Mucosa of rectum (tissue), 2 donors: ENCODE measurements around the gene TBC1D9B.
A peak's percentile ranks its signal among the peaks of the same experiment; 100 is the strongest.

Experiments
- H3K27ac ChIP-seq, 2 donors: one replicate each; pipeline ENCODE4 v1.7.0; 2013; ENCODE audit warnings: inconsistent platforms in 2 of 2, low read depth in 2 of 2, low read length in 2 of 2
- H3K27me3 ChIP-seq, 2 donors: one replicate each; pipeline ENCODE4 v1.7.0; 2013; ENCODE audit warnings: low read length in 2 of 2; ENCODE audit not compliant: control insufficient read depth in 2 of 2, insufficient read depth in 2 of 2
- H3K36me3 ChIP-seq, 2 donors: one replicate each; pipeline ENCODE4 v1.7.0; 2013; ENCODE audit warnings: low read length in 2 of 2; ENCODE audit not compliant: control insufficient read depth in 2 of 2, insufficient read depth in 2 of 2
- H3K4me1 ChIP-seq, 2 donors: one replicate each; pipeline ENCODE4 v1.7.0; 2013; ENCODE audit warnings: low read length in 2 of 2, mild to moderate bottlenecking in 1 of 2; ENCODE audit not compliant: control insufficient read depth in 2 of 2, insufficient read depth in 2 of 2
- H3K4me3 ChIP-seq, 2 donors: one replicate each; pipeline ENCODE4 v1.7.0; 2013; ENCODE audit warnings: low read length in 2 of 2
- H3K9ac ChIP-seq, 2 donors: one replicate each; pipeline ENCODE4 v1.7.0; 2013; ENCODE audit warnings: low read length in 2 of 2, low read depth in 1 of 2, mild to moderate bottlenecking in 1 of 2
- H3K9me3 ChIP-seq, 2 donors: one replicate each; pipeline ENCODE4 v1.7.0; 2013; ENCODE audit warnings: low read length in 2 of 2; ENCODE audit not compliant: control insufficient read depth in 2 of 2
- donor health status: healthy.
- donor health status: Normal muscosa, but diverticular disease.

TBC1D9B gene

DNA sequence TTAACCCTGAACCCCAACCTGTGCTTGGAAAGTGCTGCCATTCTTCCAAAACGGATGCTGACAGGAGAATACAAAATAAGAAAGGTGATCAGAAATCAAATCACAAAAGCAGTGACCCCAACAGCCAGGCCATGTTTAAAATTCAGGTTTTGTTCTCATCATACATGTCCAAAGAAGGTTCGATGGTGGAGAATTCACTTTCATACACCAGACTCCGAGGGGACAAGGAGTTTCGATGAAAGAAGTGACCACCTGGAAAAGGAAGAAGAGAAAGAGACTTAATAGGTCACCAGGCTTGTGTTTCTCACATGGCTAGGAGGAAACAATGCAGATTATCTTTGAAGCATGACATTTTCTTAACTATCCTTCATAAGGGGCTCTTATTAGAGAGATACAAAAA is 12.5 kb upstream of the TBC1D9B start:
- no peak overlapping the region for H3K4me3 ChIP-seq
- H3K27me3 ChIP-seq = no peaks in the 10 kb centered on the region
- H3K9me3 ChIP-seq = no peaks in the 10 kb centered on the region
- no peaks in the 10 kb centered on the region for H3K36me3 ChIP-seq
- no peaks in the 10 kb centered on the region for H3K4me1 ChIP-seq
- H3K27ac ChIP-seq = no peak overlapping the region
- H3K9ac ChIP-seq = no peak overlapping the region

DNA sequence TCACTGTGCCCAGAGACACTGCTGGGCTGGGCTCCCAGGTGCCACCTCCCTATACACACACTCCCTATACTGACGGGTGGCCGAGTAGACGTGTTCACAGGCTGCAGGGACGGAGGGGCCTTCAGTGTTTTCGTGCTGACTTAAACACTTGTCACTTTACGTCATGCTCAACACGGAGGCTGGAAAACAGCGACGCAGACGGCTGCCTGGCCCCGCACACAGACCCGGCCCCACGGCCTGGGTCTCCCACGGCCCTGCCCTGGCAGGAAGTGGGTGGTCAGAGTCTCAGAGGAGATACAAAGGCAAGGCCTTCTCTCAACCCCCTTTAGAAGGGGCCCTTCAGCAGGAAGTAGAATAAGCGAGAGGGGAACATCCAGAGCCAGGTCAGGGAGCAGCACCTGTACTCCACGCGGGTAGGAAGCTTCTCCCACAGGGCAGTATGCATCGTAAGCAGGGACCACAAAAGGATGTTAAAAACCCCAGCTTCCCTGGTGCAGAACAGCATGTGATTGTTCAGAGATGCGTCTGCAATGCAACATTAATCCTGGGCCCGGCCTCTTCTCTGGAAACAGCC is 11.9 kb upstream of the TBC1D9B start:
- H3K4me3 ChIP-seq = no peak overlapping the region
- no peaks in the 10 kb centered on the region for H3K36me3 ChIP-seq
- no peak overlapping the region for H3K27ac ChIP-seq
- no peaks in the 10 kb centered on the region for H3K9me3 ChIP-seq
- H3K9ac ChIP-seq = no peak overlapping the region
- peaks cover under 1 to 1% of the 10 kb centered on the region in 2 donors for H3K4me1 ChIP-seq
- H3K27me3 ChIP-seq = no peaks in the 10 kb centered on the region

DNA sequence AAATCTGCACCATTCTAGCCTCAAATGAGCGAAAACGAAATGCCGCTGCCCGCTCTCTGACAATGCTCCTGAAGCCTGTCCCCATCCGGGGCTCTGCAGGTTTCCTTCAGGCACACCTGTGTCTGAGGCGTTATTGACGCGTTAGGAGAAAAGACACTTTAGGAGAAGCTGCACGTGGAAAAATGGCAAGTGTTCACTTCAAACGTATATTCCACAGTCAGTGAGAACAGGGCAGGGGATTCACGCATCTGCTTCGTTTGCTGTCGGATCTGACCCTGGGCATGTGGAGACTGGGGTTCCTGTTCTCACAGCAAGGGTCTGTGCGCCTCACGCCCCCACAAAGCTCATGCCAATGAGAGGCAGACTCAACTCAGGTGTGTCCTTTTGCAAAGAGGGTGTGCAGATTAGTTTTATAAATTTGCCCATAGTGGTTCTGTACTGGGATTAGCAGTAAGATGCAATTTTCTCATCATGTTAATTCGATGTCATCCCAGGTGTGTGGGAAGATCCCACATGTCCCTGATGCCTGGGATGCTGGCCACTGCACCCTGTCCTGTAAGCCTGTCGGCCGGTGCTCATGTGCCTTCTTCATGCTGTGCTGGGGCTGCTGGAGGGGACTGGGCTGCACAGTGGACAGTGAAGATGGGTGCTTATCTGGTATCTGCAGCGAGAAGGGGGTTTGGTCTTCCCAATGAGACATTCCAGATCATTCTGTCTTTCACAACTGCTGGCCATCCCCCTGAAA is 11.2 kb upstream of the TBC1D9B start:
- Histone ChIP-seq H3K9me3 (no peaks in the 10 kb centered on the region), H3K27me3 (no peaks in the 10 kb centered on the region), H3K36me3 (no peaks in the 10 kb centered on the region), H3K4me3 (no peak overlapping the region), H3K9ac (no peak overlapping the region), H3K4me1 (peaks cover 6 to 7% of the 10 kb centered on the region in 2 donors), H3K27ac (no peak overlapping the region)

DNA sequence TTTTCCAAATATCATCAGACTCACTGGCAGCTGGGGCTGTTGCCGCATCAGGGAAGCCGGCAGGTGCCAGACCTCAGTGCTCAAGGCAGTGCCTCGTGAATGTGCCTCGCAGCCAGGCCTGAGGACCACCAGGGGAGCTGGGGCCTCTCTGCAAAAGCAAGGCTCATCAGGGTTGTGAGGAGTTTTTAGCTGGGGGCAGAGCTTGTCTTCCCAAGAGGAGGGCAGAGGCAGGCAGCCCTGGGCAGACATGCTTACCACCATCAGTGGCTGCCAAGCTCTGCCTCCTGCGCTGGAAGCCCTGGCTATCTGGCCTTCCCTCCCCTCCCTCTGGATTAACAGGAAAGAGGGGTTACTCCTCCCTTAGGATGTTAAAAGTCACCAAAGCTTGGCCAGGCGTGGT is 8.8 kb upstream of the TBC1D9B start:
- Histone ChIP-seq H3K36me3 (no peaks in the 10 kb centered on the region), H3K9ac (no peak overlapping the region), H3K9me3 (no peaks in the 10 kb centered on the region), H3K4me1 (peaks cover 10 to 14% of the 10 kb centered on the region in 2 donors), H3K27me3 (no peaks in the 10 kb centered on the region), H3K4me3 (no peak overlapping the region), H3K27ac (no peak overlapping the region)

DNA sequence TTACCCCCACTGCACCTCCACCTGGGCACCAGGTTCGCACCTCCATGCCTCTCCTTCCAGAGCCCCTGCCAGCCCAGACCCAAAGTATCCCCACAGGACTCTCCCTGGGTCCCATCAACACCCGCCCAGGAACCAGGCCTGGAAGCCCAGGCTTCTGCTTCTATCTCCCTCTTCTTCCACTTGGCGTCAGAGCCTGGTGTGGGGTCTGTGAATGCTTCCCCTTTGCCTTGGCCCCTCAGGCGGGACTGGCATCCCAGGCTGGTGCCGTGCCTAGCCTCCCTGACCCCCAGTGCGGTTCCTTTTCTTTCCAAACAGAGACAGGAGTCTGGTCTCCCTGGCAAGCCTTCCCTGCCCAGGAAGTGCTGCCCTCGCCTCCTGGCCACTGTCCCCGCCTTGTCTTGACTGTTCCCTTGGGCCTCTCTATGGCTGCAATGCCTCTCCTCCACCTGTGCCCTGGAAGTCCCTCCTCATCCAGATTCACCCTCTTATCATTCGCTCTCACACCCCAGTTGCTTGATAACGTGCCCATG is 7.8 kb upstream of the TBC1D9B start:
- Histone ChIP-seq H3K9me3 (no peaks in the 10 kb centered on the region), H3K27ac (no peak overlapping the region), H3K36me3 (no peaks in the 10 kb centered on the region), H3K27me3 (no peaks in the 10 kb centered on the region), H3K4me3 (no peak overlapping the region), H3K4me1 (peaks cover 10 to 14% of the 10 kb centered on the region in 2 donors), H3K9ac (no peak overlapping the region)

DNA sequence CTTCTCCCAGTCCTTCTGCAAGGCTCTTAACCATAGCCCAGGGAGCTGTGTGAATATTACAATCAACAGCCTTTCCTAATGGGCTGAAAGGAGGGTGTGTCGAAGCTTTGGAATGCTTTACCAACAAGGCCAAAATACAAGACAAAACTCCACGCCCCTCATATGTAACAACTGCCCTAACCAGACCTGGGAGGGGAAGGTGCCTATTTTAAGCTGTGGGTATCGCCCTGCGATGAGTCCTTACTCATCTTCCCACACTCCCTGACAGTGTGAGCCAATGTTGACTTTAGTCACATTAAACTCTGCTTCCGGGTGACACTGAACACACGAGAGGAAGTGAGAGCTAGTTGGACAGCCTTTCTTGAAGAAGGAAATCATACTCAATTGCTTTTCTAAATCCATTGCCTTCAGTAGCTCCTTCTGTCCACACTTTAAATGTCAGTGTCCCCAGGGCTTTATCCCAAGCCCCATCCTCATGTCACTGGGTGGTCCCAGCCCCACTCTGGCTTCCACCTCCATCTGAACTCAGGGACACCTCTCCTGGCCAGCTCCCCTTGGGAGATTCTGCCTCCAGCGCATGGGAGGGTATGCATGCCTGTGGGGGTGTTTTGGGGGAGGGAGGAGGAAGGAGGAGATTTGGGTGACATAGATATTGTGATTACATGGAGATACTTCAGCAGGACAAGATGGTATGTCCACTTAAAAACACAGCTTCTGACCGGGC is 6.5 kb upstream of the TBC1D9B start:
- Histone ChIP-seq H3K27ac (peak overlapping the region; percentile 83 to 87), H3K4me3 (peak overlapping the region; percentile 33), H3K27me3 (no peaks in the 10 kb centered on the region), H3K36me3 (no peaks in the 10 kb centered on the region), H3K4me1 (peaks cover 10 to 14% of the 10 kb centered on the region in 2 donors), H3K9me3 (no peaks in the 10 kb centered on the region), H3K9ac (peak overlapping the region in 1 of 2 donors; percentile 6)

DNA sequence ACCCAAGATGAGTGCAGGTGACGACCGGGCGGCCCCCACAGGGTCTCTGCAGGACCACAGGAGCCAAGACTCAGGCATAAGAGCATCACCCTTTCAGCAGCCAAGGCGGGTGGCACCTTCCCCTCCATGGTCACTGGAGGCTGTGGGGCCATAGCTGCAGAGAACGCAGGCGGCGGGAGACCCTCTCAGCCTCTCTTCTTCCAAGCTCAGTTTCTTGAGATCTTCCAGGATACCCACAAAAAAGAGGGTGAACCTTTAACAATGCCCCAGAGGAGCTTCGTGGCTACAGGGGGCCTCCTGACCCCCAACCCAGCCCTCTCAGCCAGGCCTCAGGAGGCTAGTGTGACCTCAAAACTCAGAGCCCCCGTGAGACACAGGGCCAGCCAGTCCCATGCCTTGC is 5.8 kb upstream of the TBC1D9B start:
- Histone ChIP-seq H3K36me3 (no peaks in the 10 kb centered on the region), H3K4me1 (peaks cover 10 to 16% of the 10 kb centered on the region in 2 donors), H3K9me3 (no peaks in the 10 kb centered on the region), H3K27ac (peak overlapping the region; percentile 83 to 87), H3K9ac (peak overlapping the region in 1 of 2 donors; percentile 6), H3K4me3 (no peak overlapping the region), H3K27me3 (no peaks in the 10 kb centered on the region)

DNA sequence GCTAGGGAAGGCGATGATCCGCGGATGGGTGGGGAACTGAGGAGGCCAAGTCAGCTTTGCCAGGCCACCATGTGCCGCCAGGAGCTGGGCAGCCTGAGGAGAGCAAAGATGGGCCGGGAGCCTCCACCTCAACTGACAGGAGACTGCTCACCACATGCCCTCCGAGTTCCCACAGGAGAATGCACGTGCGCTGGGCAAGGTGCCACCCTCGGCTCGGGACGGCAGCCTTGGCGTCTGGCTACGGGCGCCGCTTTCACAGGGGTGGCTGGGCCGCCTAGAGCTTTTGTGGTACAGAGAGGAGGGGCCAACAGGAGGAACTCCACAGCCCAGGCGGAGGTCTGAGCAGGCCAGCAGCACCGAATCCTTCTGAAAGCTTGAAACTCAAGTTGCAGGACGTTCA is 5.3 kb upstream of the TBC1D9B start:
- H3K4me1 ChIP-seq = peaks cover 14 to 19% of the 10 kb centered on the region in 2 donors
- no peaks in the 10 kb centered on the region for H3K36me3 ChIP-seq
- no peaks in the 10 kb centered on the region for H3K27me3 ChIP-seq
- H3K27ac ChIP-seq = no peak overlapping the region
- H3K4me3 ChIP-seq = no peak overlapping the region
- H3K9ac ChIP-seq = no peak overlapping the region
- H3K9me3 ChIP-seq = no peaks in the 10 kb centered on the region

DNA sequence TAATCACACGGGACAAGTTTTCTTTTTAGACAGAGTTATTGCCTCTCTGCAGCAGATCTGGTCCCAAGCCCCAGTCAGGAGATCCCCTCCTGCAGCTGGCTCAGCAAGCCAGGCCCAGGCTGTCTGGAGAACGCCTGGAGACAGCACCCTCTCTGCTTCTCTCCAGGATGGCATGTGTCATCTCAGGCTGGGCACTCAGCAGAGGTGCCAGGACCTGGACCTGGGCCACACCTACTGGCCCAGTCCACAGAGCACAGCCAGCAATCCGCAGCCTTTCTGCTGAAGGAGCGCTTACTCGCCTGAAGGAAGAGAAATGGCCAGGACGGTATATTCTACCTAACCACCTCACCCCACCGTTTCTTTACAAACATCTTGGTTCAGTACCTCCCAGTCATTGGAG is 4.7 kb upstream of the TBC1D9B start:
- Histone ChIP-seq H3K9ac (no peak overlapping the region), H3K36me3 (no peaks in the 10 kb centered on the region), H3K4me3 (no peak overlapping the region), H3K4me1 (peaks cover 16 to 20% of the 10 kb centered on the region in 2 donors), H3K27ac (no peak overlapping the region), H3K27me3 (no peaks in the 10 kb centered on the region), H3K9me3 (no peaks in the 10 kb centered on the region)

DNA sequence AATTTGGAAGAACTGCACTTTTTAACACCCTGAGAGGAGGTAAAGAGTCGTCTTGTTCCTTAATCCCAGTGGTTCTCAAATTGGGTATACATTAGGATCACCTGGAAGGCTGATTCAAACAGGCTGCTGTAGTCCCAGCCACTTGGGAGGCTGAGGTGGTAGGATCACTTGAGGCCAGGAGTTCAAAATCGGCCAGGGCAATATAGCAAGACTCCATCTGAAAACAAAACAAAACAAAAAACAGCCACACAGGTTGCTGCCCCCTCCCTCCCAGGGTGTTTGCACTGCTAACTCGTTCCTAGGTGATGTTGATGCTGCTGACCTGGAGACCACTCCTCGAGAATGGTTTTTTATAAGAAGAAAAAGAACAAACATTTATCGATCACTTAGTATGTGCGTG is 1.5 kb upstream of the TBC1D9B start:
- peaks cover 4 to 5% of the 10 kb centered on the region in 2 donors for H3K36me3 ChIP-seq
- H3K4me3 ChIP-seq = no peak overlapping the region
- H3K27me3 ChIP-seq = no peaks in the 10 kb centered on the region
- no peak overlapping the region for H3K27ac ChIP-seq
- H3K9me3 ChIP-seq = no peaks in the 10 kb centered on the region
- no peak overlapping the region for H3K9ac ChIP-seq
- H3K4me1 ChIP-seq = peaks cover 22 to 23% of the 10 kb centered on the region in 2 donors
